H1 (cell line): Measurements from ENCODE around the gene MTERF2. TPM values are rescaled to one million over a fixed set of nuclear protein-coding genes. Genes with fewer than 3 reads are reported as not detected.

Experiments used
- BRCA1 ChIP-seq: IDR thresholded peaks from 2 replicates; pipeline ENCODE4 v1.6.1; 2012; ENCODE audit warnings: low read depth, low read length, improper control_type of control experiment
- CTBP2 ChIP-seq: IDR thresholded peaks from 2 replicates; pipeline ENCODE4 v1.7.0; 2011; ENCODE audit warnings: borderline replicate concordance, mild to moderate bottlenecking, moderate library complexity, mixed read lengths, low read length; ENCODE audit not compliant: insufficient read depth, insufficient read length
- GABPA ChIP-seq: IDR thresholded peaks from 2 replicates; pipeline ENCODE4 v1.6.1; 2011; ENCODE audit warnings: mild to moderate bottlenecking, low read length, moderate library complexity, borderline replicate concordance; ENCODE audit not compliant: insufficient read depth
- SP4 ChIP-seq: IDR thresholded peaks from 2 replicates; pipeline ENCODE4 v1.6.1; 2012; ENCODE audit warnings: low read length, inconsistent platforms
- SUZ12 ChIP-seq: fragments of 200-600 bp; sonication (generic); IDR thresholded peaks from 2 replicates; pipeline ENCODE4 v1.6.1; 2012; ENCODE audit warnings: mild to moderate bottlenecking, inconsistent platforms, low read length, moderate library complexity, mixed read lengths
- polyA plus RNA-seq, 7 experiments: library from polyadenylated mRNA; depleted of rRNA in 3 of 7; stranded (reverse) in 5 of 7; unstranded in 2 of 7; fragments of >200 nt in 5 of 7; fragments of 200-250 nt in 2 of 7; gene quantifications; 1 replicate in 5 of 7; 2 replicates in 1 of 7; 4 replicates in 1 of 7; pipeline versions ENCODE4 v1.2.1 to v1.2.3, GENCODE V29; 2011 to 2013; ENCODE audit warnings: missing spikeins in 2 of 7, mixed read lengths in 2 of 7
- total RNA-seq: library from RNA; stranded (reverse); fragmentation: NEBNext Ultra II Directional; extraction: Animal tissue kit (Norgen Biotek cat#: 25700); gene quantifications from 2 replicates; pipeline ENCODE4 v1.2.1, GENCODE V29; 2021

MTERF2 gene
- total and polyA plus RNA-seq, 2 of the 8 experiments (the other 6 are each of a cell fraction or from before 2014, with no cell fraction given), result 2.8 to 7.1 TPM

DNA sequence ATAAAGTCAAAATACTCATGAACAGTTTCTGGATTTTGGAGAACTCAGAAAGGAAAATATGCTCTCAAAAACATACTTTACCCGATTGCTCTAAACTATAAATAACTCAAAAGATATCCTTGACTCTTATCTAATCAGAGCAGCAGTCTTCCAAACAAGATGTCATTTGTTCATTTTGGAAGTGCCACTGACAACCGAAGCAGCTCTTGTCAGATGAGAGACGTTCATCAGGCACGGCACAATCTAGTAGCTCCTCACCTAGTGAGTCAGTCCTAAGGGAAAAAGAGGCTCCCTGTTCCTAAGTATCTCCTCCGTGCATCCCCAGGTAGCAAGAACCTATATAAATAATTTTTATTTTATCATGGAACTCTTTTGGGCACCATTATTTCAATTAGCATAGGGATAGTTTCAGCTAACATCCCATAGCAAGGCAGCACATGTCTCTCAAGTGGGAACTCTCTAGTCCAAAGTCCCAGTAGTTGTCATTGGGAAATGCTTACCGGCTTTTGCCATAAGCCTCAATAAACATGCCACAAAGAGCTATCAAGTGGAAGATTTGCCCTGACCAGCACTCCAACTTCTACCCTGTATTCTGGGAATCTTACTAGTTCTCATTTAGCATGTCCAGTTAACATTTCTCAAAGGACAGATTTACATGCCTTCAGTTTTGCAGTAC, 45.3 kb downstream of the MTERF2 start (continued):
- TF ChIP-seq BRCA1, result no peak
- TF ChIP-seq GABPA, result no peak
- TF ChIP-seq CTBP2, result no peak
- TF ChIP-seq SUZ12, result no peak
- TF ChIP-seq SP4, result no peak
